ENCODE results near the gene EPOP.

EPOP gene

GRCh38 chr17:38674749-38675615 is at the start of gene EPOP:
TSS of gene EPOP (minus strand) at chr17:38674957. CDS start at chr17:38674495, 462 bp downstream.
- peak; percentile 51 for DNase-seq

DNA sequence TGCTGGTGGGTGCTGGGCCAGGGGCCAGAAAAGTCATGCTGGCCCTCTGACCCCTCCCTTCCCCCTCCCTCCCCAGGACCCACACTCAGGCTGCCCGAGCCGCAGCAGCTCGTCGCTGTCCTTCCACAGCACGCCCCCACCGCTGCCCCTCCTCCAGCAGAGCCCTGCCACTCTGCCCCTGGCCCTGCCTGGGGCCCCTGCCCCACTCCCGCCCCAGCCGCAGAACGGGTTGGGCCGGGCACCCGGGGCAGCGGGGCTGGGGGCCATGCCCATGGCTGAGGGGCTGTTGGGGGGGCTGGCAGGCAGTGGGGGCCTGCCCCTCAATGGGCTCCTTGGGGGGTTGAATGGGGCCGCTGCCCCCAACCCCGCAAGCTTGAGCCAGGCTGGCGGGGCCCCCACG is 47.0 kb upstream of the EPOP start:
- DNase-seq = no peak

GRCh38 chr17:38720941-38721340 is 46.2 kb upstream of the EPOP start:
- DNase-seq = no peak

- no peak for DNase-seq
Observed at GRCh38 chr17:38719943-38720641, 45.3 kb upstream of the EPOP start.

- no peak for DNase-seq
Observed at GRCh38 chr17:38719289-38719942, 44.7 kb upstream of the EPOP start.

GRCh38 chr17:38717139-38717745 is 42.5 kb upstream of the EPOP start:
- DNase-seq = no peak

- DNase-seq = no peak
Observed at GRCh38 chr17:38716368-38717005, 41.7 kb upstream of the EPOP start.

DNA sequence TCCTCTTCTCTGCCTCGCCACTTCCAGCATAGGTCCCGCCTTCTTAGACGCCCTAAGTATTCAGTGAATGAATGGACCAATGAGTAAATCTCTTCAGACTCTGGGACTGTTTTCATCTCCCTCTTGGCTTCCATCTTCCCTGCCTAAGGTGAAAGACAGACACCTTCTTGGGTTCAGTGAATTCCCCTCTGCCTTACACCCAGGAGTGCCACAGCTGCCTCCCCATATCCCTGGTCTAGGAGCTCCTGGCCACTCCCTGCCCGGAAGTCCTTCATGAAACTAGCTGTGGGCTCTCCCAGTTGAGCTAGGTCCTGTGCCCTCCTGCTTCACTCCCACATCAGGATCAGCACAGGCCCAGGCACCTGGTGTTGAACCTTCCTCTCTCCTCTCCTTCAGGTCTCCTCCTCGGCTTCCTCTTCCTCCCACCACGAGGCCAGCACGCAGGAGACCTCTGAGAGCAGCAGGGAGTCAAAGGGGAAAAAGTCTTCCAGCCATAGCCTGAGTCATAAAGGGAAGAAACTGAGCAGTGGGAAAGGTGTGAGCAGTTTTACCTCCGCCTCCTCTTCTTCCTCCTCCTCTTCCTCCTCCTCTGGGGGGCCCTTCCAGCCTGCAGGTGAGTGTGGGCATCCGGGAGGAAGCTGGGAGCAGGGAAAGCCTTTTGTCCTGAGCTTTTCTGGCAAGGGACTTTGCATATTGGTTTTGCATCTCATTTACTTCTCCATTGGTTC is 40.6 kb upstream of the EPOP start:
- no peak for DNase-seq

GRCh38 chr17:38713456-38714075 is 38.8 kb upstream of the EPOP start:
- DNase-seq = no peak

- DNase-seq = no peak
Observed at GRCh38 chr17:38712593-38712992, 37.8 kb upstream of the EPOP start.

DNA sequence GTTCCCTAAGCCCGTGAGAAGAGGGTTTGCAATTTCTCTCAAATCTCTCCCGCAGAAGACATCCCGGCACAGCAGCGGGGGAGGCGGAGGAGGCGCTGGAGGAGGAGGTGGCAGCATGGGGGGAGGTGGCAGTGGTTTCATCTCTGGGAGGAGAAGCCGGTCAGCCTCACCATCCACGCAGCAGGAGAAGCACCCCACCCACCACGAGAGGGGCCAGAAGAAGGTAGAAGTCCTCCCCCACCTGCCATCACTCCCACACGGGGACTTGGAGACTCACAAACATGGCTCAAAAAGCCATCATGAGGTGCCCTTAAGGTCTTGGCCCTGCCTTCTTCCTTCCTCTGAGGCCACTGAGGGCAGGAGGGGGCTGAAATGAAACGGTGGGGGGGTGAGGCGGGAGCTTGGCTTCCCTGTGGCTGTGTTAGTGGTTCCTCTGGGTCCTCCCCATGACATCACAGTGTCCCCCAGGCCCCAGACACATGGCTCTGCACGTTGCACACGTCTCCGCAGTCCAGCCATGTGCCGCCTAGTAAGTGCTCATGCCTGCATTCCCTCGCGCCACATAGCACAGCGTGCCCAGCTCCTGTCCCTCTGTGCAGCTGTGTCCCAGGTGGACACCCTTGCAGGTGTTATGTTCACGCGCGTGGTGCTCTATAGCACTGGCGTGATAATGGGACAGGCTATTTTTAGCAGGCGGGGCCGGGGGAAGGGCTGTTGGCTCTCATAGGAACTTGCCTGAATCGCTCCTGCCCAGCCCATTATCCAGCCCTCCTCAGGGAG is 37.2 kb upstream of the EPOP start:
- DNase-seq = no peak

- no peak for DNase-seq
Observed at GRCh38 chr17:38710985-38711384, 36.2 kb upstream of the EPOP start.

DNA sequence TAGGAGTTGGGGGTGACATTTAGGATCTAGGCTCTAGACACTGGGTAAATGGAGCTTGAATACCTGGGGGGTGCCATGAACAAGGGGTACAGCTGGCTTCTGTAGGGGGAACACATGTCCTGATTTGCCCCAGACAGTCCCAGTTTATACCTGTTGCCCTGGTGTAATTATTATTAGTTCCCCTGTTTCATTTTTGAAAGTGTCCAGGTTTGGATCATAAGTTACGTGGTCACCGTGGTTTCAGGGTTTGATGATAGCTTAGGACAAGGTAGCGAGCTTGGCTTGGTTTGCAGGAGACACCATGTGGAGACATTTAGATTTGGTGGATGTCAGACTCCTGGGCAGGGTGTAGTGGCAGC is 35.8 kb upstream of the EPOP start:
- DNase-seq = no peak

GRCh38 chr17:38709864-38710603 is 35.3 kb upstream of the EPOP start:
- DNase-seq = no peak

GRCh38 chr17:38709104-38709820 is 34.5 kb upstream of the EPOP start:
- no peak for DNase-seq

GRCh38 chr17:38707678-38708351 is 33.1 kb upstream of the EPOP start:
- DNase-seq = no peak

DNA sequence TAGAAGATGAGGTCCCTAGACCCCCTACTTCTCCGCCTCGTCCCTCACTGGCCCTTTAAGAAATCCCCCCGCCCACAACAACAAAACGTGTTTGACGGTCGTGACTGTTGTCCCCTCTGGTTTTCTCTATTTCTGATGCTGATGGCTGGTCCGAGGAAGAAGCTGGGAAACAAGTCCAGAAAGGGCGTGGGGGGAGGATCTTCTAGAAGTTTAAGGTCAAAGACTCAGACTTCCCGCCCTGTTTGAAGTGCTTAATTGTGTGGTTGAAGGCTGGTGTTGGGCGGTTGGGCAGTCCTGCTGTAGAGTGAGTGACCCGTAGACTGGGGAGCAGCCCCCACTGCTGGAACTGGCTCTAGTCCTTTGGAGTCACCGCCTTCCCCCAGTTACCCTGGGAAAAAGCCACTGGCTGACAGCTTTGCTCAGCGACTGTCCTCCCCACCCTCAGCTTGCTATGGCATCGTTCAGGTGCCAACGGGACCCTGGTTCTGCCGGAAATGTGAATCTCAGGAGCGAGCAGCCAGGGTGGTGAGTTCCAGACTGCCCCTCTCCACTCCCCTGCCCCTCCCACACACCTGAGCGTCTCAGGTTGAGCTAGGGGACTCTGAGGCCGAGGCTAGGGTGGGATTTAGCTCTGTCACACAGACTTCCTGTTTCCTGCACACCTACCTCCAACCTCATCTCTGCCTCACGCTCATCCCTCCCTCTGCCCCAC is 31.9 kb upstream of the EPOP start:
- no peak for DNase-seq
